ENCODE results near the gene LPIN1. TPM values are rescaled to one million over a fixed set of nuclear protein-coding genes. Genes with fewer than 3 reads are reported as not detected.

The LPIN1 gene
- total and polyA plus RNA-seq, 4 donors = 10.1 to 27.4 (median 13.4) TPM

GRCh38 chr2:11742317-11742701 is 4.1 kb upstream of the LPIN1 start:
- Histone ChIP-seq H3K4me3 (ENCODE audit: low read depth in 1 of 3, low read length in 3 of 3) (no peak overlapping the region), H3K36me3 (ENCODE audit: control insufficient read depth in 4 of 4, insufficient read depth in 3 of 4, low read depth in 1 of 4, low read length in 3 of 4) (no peaks in the 10 kb centered on the region), H3K9ac (ENCODE audit: low read depth in 1 of 2, low read length in 2 of 2) (no peak overlapping the region), H3K27ac (ENCODE audit: low read depth in 1 of 2, low read length in 2 of 2) (peak overlapping the region in 1 of 2 donors; percentile 80), H3K9me3 (ENCODE audit: control insufficient read depth in 4 of 4, low read length in 3 of 4) (no peaks in the 10 kb centered on the region), H3K4me1 (ENCODE audit: control insufficient read depth in 4 of 4, insufficient read depth in 4 of 4, low read length in 3 of 4) (peaks cover 9 to 44% (median 26%) of the 10 kb centered on the region in 4 donors), H3K27me3 (ENCODE audit: control insufficient read depth in 4 of 4, insufficient read depth in 4 of 4, low read length in 3 of 4) (no peaks in the 10 kb centered on the region)
- no peak for DNase-seq (ENCODE audit: low spot score)
- WGBS = 96% methylated on average over 4 of the region's 4 CpGs
- TF ChIP-seq YY1 (IDR thresholded peaks at IDR 0.05) (no peak), GABPA (IDR thresholded peaks at IDR 0.05 in 1 of 2, conservative IDR thresholded peaks at IDR 0.05 in 1 of 2) (no peak), NR2F2 (IDR thresholded peaks at IDR 0.05) (no peak), RXRA (IDR thresholded peaks at IDR 0.05) (no peak), HNF4A (conservative IDR thresholded peaks at IDR 0.05) (no peak), FOXA1 (IDR thresholded peaks at IDR 0.05) (no peak), SP1 (IDR thresholded peaks at IDR 0.05) (no peak)
- TF ChIP-seq, protein P1, sequence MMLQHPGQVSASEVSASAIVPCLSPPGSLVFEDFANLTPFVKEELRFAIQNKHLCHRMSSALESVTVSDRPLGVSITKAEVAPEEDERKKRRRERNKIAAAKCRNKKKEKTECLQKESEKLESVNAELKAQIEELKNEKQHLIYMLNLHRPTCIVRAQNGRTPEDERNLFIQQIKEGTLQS (IDR thresholded peaks at IDR 0.05) = no peak
- TF ChIP-seq, protein P2, sequence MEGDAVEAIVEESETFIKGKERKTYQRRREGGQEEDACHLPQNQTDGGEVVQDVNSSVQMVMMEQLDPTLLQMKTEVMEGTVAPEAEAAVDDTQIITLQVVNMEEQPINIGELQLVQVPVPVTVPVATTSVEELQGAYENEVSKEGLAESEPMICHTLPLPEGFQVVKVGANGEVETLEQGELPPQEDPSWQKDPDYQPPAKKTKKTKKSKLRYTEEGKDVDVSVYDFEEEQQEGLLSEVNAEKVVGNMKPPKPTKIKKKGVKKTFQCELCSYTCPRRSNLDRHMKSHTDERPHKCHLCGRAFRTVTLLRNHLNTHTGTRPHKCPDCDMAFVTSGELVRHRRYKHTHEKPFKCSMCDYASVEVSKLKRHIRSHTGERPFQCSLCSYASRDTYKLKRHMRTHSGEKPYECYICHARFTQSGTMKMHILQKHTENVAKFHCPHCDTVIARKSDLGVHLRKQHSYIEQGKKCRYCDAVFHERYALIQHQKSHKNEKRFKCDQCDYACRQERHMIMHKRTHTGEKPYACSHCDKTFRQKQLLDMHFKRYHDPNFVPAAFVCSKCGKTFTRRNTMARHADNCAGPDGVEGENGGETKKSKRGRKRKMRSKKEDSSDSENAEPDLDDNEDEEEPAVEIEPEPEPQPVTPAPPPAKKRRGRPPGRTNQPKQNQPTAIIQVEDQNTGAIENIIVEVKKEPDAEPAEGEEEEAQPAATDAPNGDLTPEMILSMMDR (IDR thresholded peaks at IDR 0.05; ENCODE audit: low read depth, low read length, missing input control) = no peak
- TF ChIP-seq, protein P3, sequence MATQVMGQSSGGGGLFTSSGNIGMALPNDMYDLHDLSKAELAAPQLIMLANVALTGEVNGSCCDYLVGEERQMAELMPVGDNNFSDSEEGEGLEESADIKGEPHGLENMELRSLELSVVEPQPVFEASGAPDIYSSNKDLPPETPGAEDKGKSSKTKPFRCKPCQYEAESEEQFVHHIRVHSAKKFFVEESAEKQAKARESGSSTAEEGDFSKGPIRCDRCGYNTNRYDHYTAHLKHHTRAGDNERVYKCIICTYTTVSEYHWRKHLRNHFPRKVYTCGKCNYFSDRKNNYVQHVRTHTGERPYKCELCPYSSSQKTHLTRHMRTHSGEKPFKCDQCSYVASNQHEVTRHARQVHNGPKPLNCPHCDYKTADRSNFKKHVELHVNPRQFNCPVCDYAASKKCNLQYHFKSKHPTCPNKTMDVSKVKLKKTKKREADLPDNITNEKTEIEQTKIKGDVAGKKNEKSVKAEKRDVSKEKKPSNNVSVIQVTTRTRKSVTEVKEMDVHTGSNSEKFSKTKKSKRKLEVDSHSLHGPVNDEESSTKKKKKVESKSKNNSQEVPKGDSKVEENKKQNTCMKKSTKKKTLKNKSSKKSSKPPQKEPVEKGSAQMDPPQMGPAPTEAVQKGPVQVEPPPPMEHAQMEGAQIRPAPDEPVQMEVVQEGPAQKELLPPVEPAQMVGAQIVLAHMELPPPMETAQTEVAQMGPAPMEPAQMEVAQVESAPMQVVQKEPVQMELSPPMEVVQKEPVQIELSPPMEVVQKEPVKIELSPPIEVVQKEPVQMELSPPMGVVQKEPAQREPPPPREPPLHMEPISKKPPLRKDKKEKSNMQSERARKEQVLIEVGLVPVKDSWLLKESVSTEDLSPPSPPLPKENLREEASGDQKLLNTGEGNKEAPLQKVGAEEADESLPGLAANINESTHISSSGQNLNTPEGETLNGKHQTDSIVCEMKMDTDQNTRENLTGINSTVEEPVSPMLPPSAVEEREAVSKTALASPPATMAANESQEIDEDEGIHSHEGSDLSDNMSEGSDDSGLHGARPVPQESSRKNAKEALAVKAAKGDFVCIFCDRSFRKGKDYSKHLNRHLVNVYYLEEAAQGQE (IDR thresholded peaks at IDR 0.05) = no peak

- peak overlapping the region; percentile 71 to 80 for H3K27ac ChIP-seq (ENCODE audit: low read depth in 1 of 2, low read length in 2 of 2)
- TF ChIP-seq, protein P3 (IDR thresholded peaks at IDR 0.05) = no peak
- 84% methylated on average over 16 of the region's 16 CpGs for WGBS
- no peaks in the 10 kb centered on the region for H3K36me3 ChIP-seq (ENCODE audit: control insufficient read depth in 4 of 4, insufficient read depth in 3 of 4, low read depth in 1 of 4, low read length in 3 of 4)
- DNase-seq (ENCODE audit: low spot score) = no peak
- H3K9me3 ChIP-seq (ENCODE audit: control insufficient read depth in 4 of 4, low read length in 3 of 4) = no peaks in the 10 kb centered on the region
- peak overlapping the region in 1 of 2 donors; percentile 42 for H3K9ac ChIP-seq (ENCODE audit: low read depth in 1 of 2, low read length in 2 of 2)
- peaks cover 9 to 49% (median 30%) of the 10 kb centered on the region in 4 donors for H3K4me1 ChIP-seq (ENCODE audit: control insufficient read depth in 4 of 4, insufficient read depth in 4 of 4, low read length in 3 of 4)
- H3K27me3 ChIP-seq (ENCODE audit: control insufficient read depth in 4 of 4, insufficient read depth in 4 of 4, low read length in 3 of 4) = no peaks in the 10 kb centered on the region
- peak overlapping the region in 1 of 3 donors; percentile 18 for H3K4me3 ChIP-seq (ENCODE audit: low read depth in 1 of 3, low read length in 3 of 3)
Observed at GRCh38 chr2:11742702-11743357, 3.6 kb upstream of the LPIN1 start.

Data from liver (tissue), 9 donors.